ENCODE data around the gene CA4.

Gene CA4

GRCh38 chr17:60153606-60154390 lies 4.0 kb downstream of the CA4 start:
- peaks cover 2 to 91% (median 11%) of the 10 kb centered on the region in 3 experiments for H3K27me3 ChIP-seq (ENCODE audit: control insufficient read depth in 3 of 3, insufficient read depth in 3 of 3, low read depth in 1 of 3, low read length in 3 of 3)

GRCh38 chr17:60154616-60155426 lies 5.0 kb downstream of the CA4 start:
- peak overlapping the region; percentile 24 for H4K91ac ChIP-seq (ENCODE audit: low read depth, low read length, poor library complexity)
- no CpG with 5 or more reads among the region's 14 CpGs for WGBS, 2 donors (ENCODE audit: extremely low coverage in 2 of 2, insufficient read length in 2 of 2, insufficient replicate concordance in 1 of 2)
- H3K18ac ChIP-seq (ENCODE audit: low read length) = peak overlapping the region; percentile 74
- peaks cover 5% of the 10 kb centered on the region for H3K79me1 ChIP-seq (ENCODE audit: low read depth, low read length)
- peaks cover 0 to 2% of the 10 kb centered on the region in 2 donors for H3K36me3 ChIP-seq (replicated peaks in 1 of 2; ENCODE audit: control insufficient read depth in 2 of 2, insufficient read depth in 2 of 2, low read length in 2 of 2)
- peak overlapping the region; percentile 56 for H2BK15ac ChIP-seq (ENCODE audit: low read length)
- H2BK5ac ChIP-seq (ENCODE audit: low read length) = peak overlapping the region; percentile 67
- H3K9me3 ChIP-seq (replicated peaks in 1 of 2; ENCODE audit: control insufficient read depth in 2 of 2, insufficient read depth in 1 of 2, low read depth in 1 of 2, low read length in 2 of 2) = no peaks in the 10 kb centered on the region
- H3K4me2 ChIP-seq (ENCODE audit: insufficient read depth, low read length, poor library complexity, severe bottlenecking) = no peak overlapping the region
- peak overlapping the region; percentile 31 for H3K14ac ChIP-seq (ENCODE audit: low read length)
- peak overlapping the region; percentile 49 for H2BK12ac ChIP-seq (ENCODE audit: low read length)
- peak overlapping the region; percentile 74 for H3K9ac ChIP-seq (ENCODE audit: low read depth, low read length, poor library complexity)
- peak overlapping the region; percentile 46 for H3K23ac ChIP-seq (ENCODE audit: low read depth, low read length, poor library complexity)
- DNase-seq (ENCODE audit: low spot score) = no peak
- peaks cover 2 to 81% (median 11%) of the 10 kb centered on the region in 3 experiments for H3K27me3 ChIP-seq (ENCODE audit: control insufficient read depth in 3 of 3, insufficient read depth in 3 of 3, low read depth in 1 of 3, low read length in 3 of 3)
- peak overlapping the region; percentile 91 for H2AK5ac ChIP-seq (ENCODE audit: low read depth, low read length)
- no peak overlapping the region for H2AFZ ChIP-seq (ENCODE audit: low read length)
- no peak overlapping the region for H3K27ac ChIP-seq (replicated peaks; ENCODE audit: low read length)
- H3K4me1 ChIP-seq (ENCODE audit: control insufficient read depth in 2 of 2, insufficient read depth in 1 of 2, low read depth in 1 of 2, low read length in 2 of 2) = peaks cover 10 to 26% of the 10 kb centered on the region in 2 donors
- peak overlapping the region; percentile 72 for H4K8ac ChIP-seq (ENCODE audit: low read depth, low read length)
- no peak overlapping the region for H3K4me3 ChIP-seq (ENCODE audit: low read length in 2 of 2)
- H2BK120ac ChIP-seq (ENCODE audit: low read depth, low read length) = peak overlapping the region; percentile 97
- peak overlapping the region; percentile 87 for H3K4ac ChIP-seq (ENCODE audit: low read length)

More at GRCh38 chr17:60153606-60154390, 4.0 kb downstream of the CA4 start:
- Histone ChIP-seq H3K9ac (ENCODE audit: low read depth, low read length, poor library complexity) (no peak overlapping the region), H3K9me3 (replicated peaks in 1 of 2; ENCODE audit: control insufficient read depth in 2 of 2, insufficient read depth in 1 of 2, low read depth in 1 of 2, low read length in 2 of 2) (no peaks in the 10 kb centered on the region), H4K91ac (ENCODE audit: low read depth, low read length, poor library complexity) (no peak overlapping the region), H2BK120ac (ENCODE audit: low read depth, low read length) (no peak overlapping the region), H2AFZ (ENCODE audit: low read length) (no peak overlapping the region), H2BK12ac (ENCODE audit: low read length) (no peak overlapping the region), H3K18ac (ENCODE audit: low read length) (peak overlapping the region; percentile 1), H3K79me1 (ENCODE audit: low read depth, low read length) (peaks cover 6% of the 10 kb centered on the region), H3K23ac (ENCODE audit: low read depth, low read length, poor library complexity) (no peak overlapping the region), H3K4ac (ENCODE audit: low read length) (no peak overlapping the region), H2BK5ac (ENCODE audit: low read length) (no peak overlapping the region), H3K14ac (ENCODE audit: low read length) (no peak overlapping the region), H3K36me3 (replicated peaks in 1 of 2; ENCODE audit: control insufficient read depth in 2 of 2, insufficient read depth in 2 of 2, low read length in 2 of 2) (no peaks in the 10 kb centered on the region), H2BK15ac (ENCODE audit: low read length) (peak overlapping the region; percentile 71), H3K4me3 (ENCODE audit: low read length in 2 of 2) (no peak overlapping the region), H3K4me2 (ENCODE audit: insufficient read depth, low read length, poor library complexity, severe bottlenecking) (no peak overlapping the region), H2AK5ac (ENCODE audit: low read depth, low read length) (peak overlapping the region; percentile 47), H3K4me1 (ENCODE audit: control insufficient read depth in 2 of 2, insufficient read depth in 1 of 2, low read depth in 1 of 2, low read length in 2 of 2) (peaks cover 7 to 26% of the 10 kb centered on the region in 2 donors), H4K8ac (ENCODE audit: low read depth, low read length) (no peak overlapping the region), H3K27ac (replicated peaks; ENCODE audit: low read length) (no peak overlapping the region)
- no CpG with 5 or more reads among the region's 12 CpGs for WGBS, 2 donors (ENCODE audit: extremely low coverage in 2 of 2, insufficient read length in 2 of 2, insufficient replicate concordance in 1 of 2)
- DNase-seq (ENCODE audit: low spot score) = no peak

DNA sequence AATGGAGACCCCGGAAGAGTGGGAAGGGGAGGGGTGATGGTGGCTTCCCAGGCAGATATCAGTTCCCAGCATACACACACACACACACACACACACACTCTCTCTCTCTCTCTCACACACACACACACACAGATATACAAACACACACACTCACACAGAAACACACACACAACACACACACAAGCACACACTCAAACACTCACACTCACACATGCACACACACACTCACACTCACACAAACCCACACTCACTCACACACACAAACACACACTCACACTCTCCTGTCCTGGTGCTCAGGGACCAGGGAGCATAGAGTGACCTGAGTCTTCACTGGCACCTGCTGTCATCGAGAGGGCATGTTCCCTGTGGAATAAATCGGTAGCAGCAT lies 5.6 kb downstream of the CA4 start:
- DNase-seq (ENCODE audit: low spot score) = no peak
- Histone ChIP-seq H2BK15ac (ENCODE audit: low read length) (no peak overlapping the region), H2AK5ac (ENCODE audit: low read depth, low read length) (peak overlapping the region; percentile 91), H3K36me3 (replicated peaks in 1 of 2; ENCODE audit: control insufficient read depth in 2 of 2, insufficient read depth in 2 of 2, low read length in 2 of 2) (peaks cover 0 to 2% of the 10 kb centered on the region in 2 donors), H3K14ac (ENCODE audit: low read length) (peak overlapping the region; percentile 31), H3K4me1 (ENCODE audit: control insufficient read depth in 2 of 2, insufficient read depth in 1 of 2, low read depth in 1 of 2, low read length in 2 of 2) (peaks cover 10 to 24% of the 10 kb centered on the region in 2 donors), H4K91ac (ENCODE audit: low read depth, low read length, poor library complexity) (no peak overlapping the region), H2BK5ac (ENCODE audit: low read length) (no peak overlapping the region), H3K9me3 (replicated peaks in 1 of 2; ENCODE audit: control insufficient read depth in 2 of 2, insufficient read depth in 1 of 2, low read depth in 1 of 2, low read length in 2 of 2) (no peaks in the 10 kb centered on the region), H2AFZ (ENCODE audit: low read length) (no peak overlapping the region), H2BK12ac (ENCODE audit: low read length) (no peak overlapping the region), H3K18ac (ENCODE audit: low read length) (peak overlapping the region; percentile 74), H3K4me2 (ENCODE audit: insufficient read depth, low read length, poor library complexity, severe bottlenecking) (no peak overlapping the region), H3K9ac (ENCODE audit: low read depth, low read length, poor library complexity) (peak overlapping the region; percentile 74), H2BK120ac (ENCODE audit: low read depth, low read length) (no peak overlapping the region), H3K4me3 (ENCODE audit: low read length in 2 of 2) (no peak overlapping the region), H3K27me3 (ENCODE audit: control insufficient read depth in 3 of 3, insufficient read depth in 3 of 3, low read depth in 1 of 3, low read length in 3 of 3) (peaks cover 0 to 75% (median 8%) of the 10 kb centered on the region in 3 experiments), H3K79me1 (ENCODE audit: low read depth, low read length) (peaks cover 3% of the 10 kb centered on the region), H4K8ac (ENCODE audit: low read depth, low read length) (no peak overlapping the region), H3K27ac (replicated peaks; ENCODE audit: low read length) (no peak overlapping the region), H3K4ac (ENCODE audit: low read length) (no peak overlapping the region), H3K23ac (ENCODE audit: low read depth, low read length, poor library complexity) (no peak overlapping the region)
- WGBS, 2 donors (ENCODE audit: extremely low coverage in 2 of 2, insufficient read length in 2 of 2, insufficient replicate concordance in 1 of 2) = no CpG with 5 or more reads among the region's 3 CpGs

DNA sequence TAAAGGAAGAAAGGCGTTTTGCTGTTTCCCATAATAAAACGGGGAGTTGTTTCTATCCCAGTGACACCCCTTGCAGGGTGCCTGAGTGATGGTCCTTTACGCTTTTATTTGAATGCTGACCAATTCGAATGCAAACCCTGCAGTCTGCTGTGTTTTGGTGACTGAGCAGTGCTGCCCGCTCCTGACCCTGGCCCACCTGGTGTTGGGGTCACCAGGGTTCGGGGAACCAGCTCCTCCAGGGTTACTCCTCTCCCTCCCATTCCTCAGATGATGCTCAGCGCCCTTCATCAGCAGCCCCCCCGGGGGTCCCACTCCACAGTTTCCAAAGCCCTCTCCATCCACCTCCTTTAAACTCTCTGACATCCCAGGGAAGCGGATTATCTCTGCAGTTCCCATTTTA lies 6.0 kb downstream of the CA4 start:
- Histone ChIP-seq H4K91ac (ENCODE audit: low read depth, low read length, poor library complexity) (no peak overlapping the region), H3K4me3 (ENCODE audit: low read length in 2 of 2) (no peak overlapping the region), H2AK5ac (ENCODE audit: low read depth, low read length) (no peak overlapping the region), H2BK120ac (ENCODE audit: low read depth, low read length) (no peak overlapping the region), H3K9me3 (replicated peaks in 1 of 2; ENCODE audit: control insufficient read depth in 2 of 2, insufficient read depth in 1 of 2, low read depth in 1 of 2, low read length in 2 of 2) (no peaks in the 10 kb centered on the region), H3K27me3 (ENCODE audit: control insufficient read depth in 3 of 3, insufficient read depth in 3 of 3, low read depth in 1 of 3, low read length in 3 of 3) (peaks cover 0 to 71% (median 5%) of the 10 kb centered on the region in 3 experiments), H4K8ac (ENCODE audit: low read depth, low read length) (no peak overlapping the region), H2BK15ac (ENCODE audit: low read length) (no peak overlapping the region), H3K18ac (ENCODE audit: low read length) (no peak overlapping the region), H2BK12ac (ENCODE audit: low read length) (no peak overlapping the region), H2BK5ac (ENCODE audit: low read length) (no peak overlapping the region), H3K14ac (ENCODE audit: low read length) (no peak overlapping the region), H3K27ac (replicated peaks; ENCODE audit: low read length) (no peak overlapping the region), H3K4ac (ENCODE audit: low read length) (no peak overlapping the region), H2AFZ (ENCODE audit: low read length) (no peak overlapping the region), H3K79me1 (ENCODE audit: low read depth, low read length) (peaks cover 3% of the 10 kb centered on the region), H3K4me1 (ENCODE audit: control insufficient read depth in 2 of 2, insufficient read depth in 1 of 2, low read depth in 1 of 2, low read length in 2 of 2) (peaks cover 10 to 25% of the 10 kb centered on the region in 2 donors), H3K9ac (ENCODE audit: low read depth, low read length, poor library complexity) (no peak overlapping the region), H3K4me2 (ENCODE audit: insufficient read depth, low read length, poor library complexity, severe bottlenecking) (no peak overlapping the region), H3K23ac (ENCODE audit: low read depth, low read length, poor library complexity) (no peak overlapping the region), H3K36me3 (replicated peaks in 1 of 2; ENCODE audit: control insufficient read depth in 2 of 2, insufficient read depth in 2 of 2, low read length in 2 of 2) (peaks cover 0 to 2% of the 10 kb centered on the region in 2 donors)
- WGBS, 2 donors (ENCODE audit: extremely low coverage in 2 of 2, insufficient read length in 2 of 2, insufficient replicate concordance in 1 of 2) = no CpG with 5 or more reads among the region's 9 CpGs
- no peak for DNase-seq (ENCODE audit: low spot score)
